ENCODE measurements around the gene ZNF236. TPM values are rescaled to one million over a fixed set of nuclear protein-coding genes. Genes with fewer than 3 reads are reported as not detected.

Gene ZNF236
- total RNA-seq, 6 donors from 2014 or later = 9.0 to 27.2 (median 14.8) TPM

DNA sequence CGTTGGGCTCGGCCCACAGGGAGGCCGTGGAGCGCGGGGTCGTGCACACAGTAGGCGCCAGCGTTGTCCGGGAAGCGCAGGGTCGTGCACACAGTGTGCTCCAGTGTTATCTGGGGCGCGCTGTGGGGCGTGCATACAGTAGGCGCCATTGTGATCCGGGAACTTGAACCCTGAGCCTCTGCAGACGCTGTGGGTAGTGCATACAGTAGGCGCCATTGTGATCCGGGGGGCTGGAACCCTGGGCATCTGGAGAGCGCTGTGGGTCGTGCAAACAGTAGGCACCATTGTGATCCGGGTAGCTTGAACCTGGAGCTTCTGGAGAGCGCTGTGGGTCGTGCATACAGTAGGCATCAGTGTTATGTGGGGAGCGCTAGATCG, 793 bp downstream of the ZNF236 start:
- ATAC-seq (ENCODE audit: low FRiP score in 2 of 2) = no peak
- TF ChIP-seq, protein P1, sequence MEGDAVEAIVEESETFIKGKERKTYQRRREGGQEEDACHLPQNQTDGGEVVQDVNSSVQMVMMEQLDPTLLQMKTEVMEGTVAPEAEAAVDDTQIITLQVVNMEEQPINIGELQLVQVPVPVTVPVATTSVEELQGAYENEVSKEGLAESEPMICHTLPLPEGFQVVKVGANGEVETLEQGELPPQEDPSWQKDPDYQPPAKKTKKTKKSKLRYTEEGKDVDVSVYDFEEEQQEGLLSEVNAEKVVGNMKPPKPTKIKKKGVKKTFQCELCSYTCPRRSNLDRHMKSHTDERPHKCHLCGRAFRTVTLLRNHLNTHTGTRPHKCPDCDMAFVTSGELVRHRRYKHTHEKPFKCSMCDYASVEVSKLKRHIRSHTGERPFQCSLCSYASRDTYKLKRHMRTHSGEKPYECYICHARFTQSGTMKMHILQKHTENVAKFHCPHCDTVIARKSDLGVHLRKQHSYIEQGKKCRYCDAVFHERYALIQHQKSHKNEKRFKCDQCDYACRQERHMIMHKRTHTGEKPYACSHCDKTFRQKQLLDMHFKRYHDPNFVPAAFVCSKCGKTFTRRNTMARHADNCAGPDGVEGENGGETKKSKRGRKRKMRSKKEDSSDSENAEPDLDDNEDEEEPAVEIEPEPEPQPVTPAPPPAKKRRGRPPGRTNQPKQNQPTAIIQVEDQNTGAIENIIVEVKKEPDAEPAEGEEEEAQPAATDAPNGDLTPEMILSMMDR (IDR thresholded peaks at IDR 0.05) = peak in 2 of 6 experiments; percentile 2 to 3
- TF ChIP-seq POLR2A (IDR thresholded peaks at IDR 0.05) = no peak

DNA sequence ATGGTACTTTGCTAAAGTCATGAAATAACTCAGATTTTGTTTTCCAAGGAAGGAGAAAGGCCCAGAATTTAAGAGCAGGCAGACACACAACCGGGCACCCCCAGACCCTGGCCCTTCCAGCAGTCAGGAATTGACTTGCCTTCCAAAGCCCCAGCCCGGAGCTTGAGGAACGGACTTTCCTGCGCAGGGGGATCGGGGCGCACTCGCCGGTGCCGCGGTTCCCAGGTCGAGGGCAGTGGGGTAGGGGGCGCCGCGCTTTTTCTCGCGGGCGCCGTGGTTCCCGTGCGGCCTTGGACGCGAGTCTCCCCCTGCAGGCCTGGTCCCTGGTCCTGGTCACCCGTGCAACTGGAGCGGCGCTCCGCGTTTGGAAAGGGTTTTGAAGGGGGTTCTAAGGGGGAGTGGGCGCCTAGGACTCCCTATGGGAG, 1.2 kb downstream of the ZNF236 start:
- H3K27ac ChIP-seq = peak overlapping the region; percentile 77 to 98 (median 96)
- 40 to 54% methylated on average over 10 to 28 of the region's 28 CpGs for WGBS, 2 donors
- no peaks in the 10 kb centered on the region for H3K36me3 ChIP-seq
- ATAC-seq (ENCODE audit: low FRiP score in 2 of 2) = peak in 1 of 2 donors; percentile 17
- H3K4me3 ChIP-seq = peak overlapping the region; percentile 48 to 97 (median 84)
- no peaks in the 10 kb centered on the region for H3K27me3 ChIP-seq
- DNase-seq = peak in 1 of 2 donors; percentile 87
- H3K4me1 ChIP-seq = peaks cover 9 to 36% (median 19%) of the 10 kb centered on the region in 4 donors
- no peak for TF ChIP-seq EP300 (IDR thresholded peaks at IDR 0.05)
- no peak for TF ChIP-seq POLR2A (IDR thresholded peaks at IDR 0.05)
- TF ChIP-seq POLR2AphosphoS5 (IDR thresholded peaks at IDR 0.05) = no peak
- TF ChIP-seq, protein P1 (IDR thresholded peaks at IDR 0.05) = peak in 1 of 6 experiments; percentile 15
- H3K9me3 ChIP-seq = no peaks in the 10 kb centered on the region

More for the DNA sequence above, 793 bp downstream of the ZNF236 start:
- WGBS, 2 donors = 20 to 36% methylated on average over 3 to 11 of the region's 26 CpGs
- no peak for DNase-seq
- Histone ChIP-seq H3K9me3 (no peaks in the 10 kb centered on the region), H3K4me3 (peak overlapping the region; percentile 48 to 97 (median 84)), H3K4me1 (peaks cover 9 to 36% (median 19%) of the 10 kb centered on the region in 4 donors), H3K36me3 (no peaks in the 10 kb centered on the region), H3K27ac (peak overlapping the region; percentile 77 to 98 (median 96)), H3K27me3 (no peaks in the 10 kb centered on the region)

DNA sequence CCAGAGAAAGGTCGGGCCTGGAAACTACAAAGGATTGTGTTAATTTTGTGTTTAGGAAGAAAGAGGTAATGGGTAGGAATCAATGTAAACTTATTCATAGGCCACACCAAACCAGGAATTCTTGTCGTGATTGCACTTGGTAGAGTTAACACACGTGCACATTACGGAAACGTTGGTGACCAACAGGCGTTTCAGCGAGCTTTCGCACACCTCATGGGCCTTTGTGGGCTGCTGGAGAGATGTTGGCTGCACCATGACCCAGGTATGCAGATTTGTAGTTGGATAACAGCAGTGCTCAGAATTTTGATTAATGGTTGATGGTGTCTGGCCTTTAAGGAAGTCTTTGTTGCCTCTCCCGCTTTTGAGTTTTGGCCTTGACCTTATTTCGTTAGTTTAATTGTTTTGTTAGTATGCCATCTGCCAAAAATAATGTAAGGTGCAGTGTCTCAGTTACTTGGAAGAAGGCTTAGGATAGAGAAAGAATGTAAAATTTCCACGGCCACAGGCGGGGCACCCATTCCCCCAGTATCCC, 1.9 kb downstream of the ZNF236 start:
- no peaks in the 10 kb centered on the region for H3K36me3 ChIP-seq
- no peak for DNase-seq
- TF ChIP-seq, protein P1 (IDR thresholded peaks at IDR 0.05) = no peak
- TF ChIP-seq EP300 (IDR thresholded peaks at IDR 0.05) (no peak), POLR2AphosphoS5 (IDR thresholded peaks at IDR 0.05) (no peak), POLR2A (IDR thresholded peaks at IDR 0.05) (no peak)
- peaks cover 9 to 36% (median 19%) of the 10 kb centered on the region in 4 donors for H3K4me1 ChIP-seq
- 83 to 87% methylated on average over 12 of the region's 12 CpGs for WGBS, 2 donors
- peak overlapping the region in 1 of 4 donors; percentile 97 for H3K4me3 ChIP-seq
- H3K27ac ChIP-seq = peak overlapping the region in 2 of 4 donors; percentile 77 to 97
- no peaks in the 10 kb centered on the region for H3K27me3 ChIP-seq
- H3K9me3 ChIP-seq = no peaks in the 10 kb centered on the region
- ATAC-seq (ENCODE audit: low FRiP score in 2 of 2) = no peak

GRCh38 chr18:76824754-76825153, 2.4 kb downstream of the ZNF236 start:
- Histone ChIP-seq H3K4me1 (peaks cover 9 to 31% (median 19%) of the 10 kb centered on the region in 4 donors), H3K9me3 (no peaks in the 10 kb centered on the region), H3K27ac (peak overlapping the region in 1 of 4 donors; percentile 16), H3K36me3 (no peaks in the 10 kb centered on the region), H3K27me3 (no peaks in the 10 kb centered on the region), H3K4me3 (no peak overlapping the region)
- no peak for DNase-seq
- TF ChIP-seq POLR2AphosphoS5 (IDR thresholded peaks at IDR 0.05) (no peak), EP300 (IDR thresholded peaks at IDR 0.05) (no peak), POLR2A (IDR thresholded peaks at IDR 0.05) (no peak)
- TF ChIP-seq, protein P1 (IDR thresholded peaks at IDR 0.05) = no peak
- ATAC-seq (ENCODE audit: low FRiP score in 2 of 2) = no peak
- 79% methylated on average over 5 of the region's 5 CpGs for WGBS, 2 donors
